HG02840 (cell line): Measurements from ENCODE around the gene REV3L.
"Not testable (repeated sequence)": the region's sequence is repeated elsewhere in the genome, so short reads cannot be mapped to it uniquely, and the experiment has no call there.

Experiments
- ATAC-seq: cut with Tn5 transposase; IDR thresholded peaks from one replicate; pipeline ENCODE4 v1.9.1; 2021; ENCODE audit warnings: mild to moderate bottlenecking, moderate library complexity, moderate number of reproducible peaks; ENCODE audit not compliant: unreplicated experiment, low FRiP score

Gene REV3L

GRCh38 chr6:111274593-111275217, 208.3 kb downstream of the REV3L start:
- ATAC-seq, result no peak

GRCh38 chr6:111270121-111270520, 212.9 kb downstream of the REV3L start:
- no peak for ATAC-seq

- ATAC-seq, result no peak
Measured at GRCh38 chr6:111269401-111269970, 213.5 kb downstream of the REV3L start.

- ATAC-seq, result no peak
Measured at GRCh38 chr6:111267764-111268333, 215.2 kb downstream of the REV3L start.

GRCh38 chr6:111266276-111266675, 216.7 kb downstream of the REV3L start:
- no peak for ATAC-seq

GRCh38 chr6:111265842-111266241, 217.2 kb downstream of the REV3L start:
- ATAC-seq, result no peak

GRCh38 chr6:111263837-111264236, 219.2 kb downstream of the REV3L start:
- no peak for ATAC-seq

- no peak for ATAC-seq
Measured at GRCh38 chr6:111260570-111261298, 222.3 kb downstream of the REV3L start.

GRCh38 chr6:111259089-111259831, 223.8 kb downstream of the REV3L start:
- ATAC-seq, result peak; percentile 99

GRCh38 chr6:111258615-111259088, 224.4 kb downstream of the REV3L start:
- no peak for ATAC-seq

GRCh38 chr6:111258010-111258409, 225.0 kb downstream of the REV3L start:
- ATAC-seq, result no peak

- no peak for ATAC-seq
Measured at GRCh38 chr6:111256646-111257045, 226.4 kb downstream of the REV3L start.

GRCh38 chr6:111255838-111256237, 227.2 kb downstream of the REV3L start:
- ATAC-seq, result not testable (repeated sequence)

- no peak for ATAC-seq
Measured at GRCh38 chr6:111254779-111255166, 228.2 kb downstream of the REV3L start.

GRCh38 chr6:111254004-111254778, 228.8 kb downstream of the REV3L start:
- no peak for ATAC-seq

GRCh38 chr6:111252726-111253125, 230.3 kb downstream of the REV3L start:
- ATAC-seq, result no peak

GRCh38 chr6:111250791-111251354, 232.1 kb downstream of the REV3L start:
- no peak for ATAC-seq
